Measurements from ENCODE around the gene CLEC4G.

Gene CLEC4G

GRCh38 chr19:7730286-7731217, 1.4 kb downstream of the CLEC4G start:
- H3K79me2 ChIP-seq (ENCODE audit: insufficient read depth, low read length): no peaks in the 10 kb centered on the region
- TF ChIP-seq EZH2 (IDR thresholded peaks at IDR 0.05; ENCODE audit: borderline replicate concordance, low read length) (no peak), CTCF (IDR thresholded peaks at IDR 0.05; ENCODE audit: low read length) (no peak)
- H3K36me3 ChIP-seq (ENCODE audit: insufficient read depth, low read length): no peaks in the 10 kb centered on the region
- no peak overlapping the region for H2AFZ ChIP-seq (ENCODE audit: low read length)
- H3K9me2 ChIP-seq (ENCODE audit: low read depth, low read length): no peaks in the 10 kb centered on the region
- H3K4me1 ChIP-seq (ENCODE audit: insufficient read depth, low read length, severe bottlenecking): no peaks in the 10 kb centered on the region
- no peak overlapping the region for H3K27ac ChIP-seq (ENCODE audit: low read depth, low read length, poor library complexity, severe bottlenecking)
- no peaks in the 10 kb centered on the region for H3F3A ChIP-seq (ENCODE audit: insufficient read depth, low read length)
- peaks cover 3% of the 10 kb centered on the region; the same call in 1 of the 2 replicates for H3K27me3 ChIP-seq (ENCODE audit: insufficient read depth, low read length)
- no peak overlapping the region for H3K9ac ChIP-seq (ENCODE audit: low read length)
- H4K20me1 ChIP-seq (ENCODE audit: insufficient read depth, low read length): no peaks in the 10 kb centered on the region
- H3K4me2 ChIP-seq (ENCODE audit: low read length): no peak overlapping the region
- no peak overlapping the region for H3K4me3 ChIP-seq (ENCODE audit: low read depth, low read length, poor library complexity, severe bottlenecking)
- no peaks in the 10 kb centered on the region for H3K9me3 ChIP-seq (ENCODE audit: low read length)

DNA sequence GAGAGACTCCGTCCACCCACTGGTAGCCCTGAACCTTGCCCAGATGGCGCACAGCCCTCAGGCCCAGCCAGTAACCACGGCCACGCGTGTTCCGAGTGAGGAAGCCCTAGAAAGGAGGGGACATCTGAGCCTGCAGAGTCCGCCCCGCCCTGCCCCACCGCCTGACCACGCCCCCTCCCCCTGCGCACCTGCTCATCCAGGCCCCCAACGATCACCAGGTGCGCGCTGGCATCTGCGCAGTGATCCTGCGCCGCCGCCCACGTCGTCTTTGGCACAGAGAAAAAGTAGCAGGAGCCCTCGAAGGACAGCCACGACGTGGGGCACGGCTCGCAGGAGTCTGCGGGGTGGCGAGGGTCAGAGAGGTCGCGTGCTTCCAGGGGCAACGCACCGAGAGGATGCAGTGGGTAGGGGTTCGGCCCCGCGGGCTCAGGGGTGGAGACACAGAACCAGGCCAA, 2.1 kb downstream of the CLEC4G start:
- Histone ChIP-seq H3K4me3 (ENCODE audit: low read depth, low read length, poor library complexity, severe bottlenecking) (no peak overlapping the region), H3K9me2 (ENCODE audit: low read depth, low read length) (no peaks in the 10 kb centered on the region), H2AFZ (ENCODE audit: low read length) (no peak overlapping the region), H3K9ac (ENCODE audit: low read length) (no peak overlapping the region), H3K36me3 (ENCODE audit: insufficient read depth, low read length) (no peaks in the 10 kb centered on the region), H3K4me1 (ENCODE audit: insufficient read depth, low read length, severe bottlenecking) (no peaks in the 10 kb centered on the region), H3K27me3 (ENCODE audit: insufficient read depth, low read length) (peaks cover 3% of the 10 kb centered on the region; the same call in 1 of the 2 replicates), H3K4me2 (ENCODE audit: low read length) (no peak overlapping the region), H3K79me2 (ENCODE audit: insufficient read depth, low read length) (no peaks in the 10 kb centered on the region), H3F3A (ENCODE audit: insufficient read depth, low read length) (no peaks in the 10 kb centered on the region), H3K9me3 (ENCODE audit: low read length) (no peaks in the 10 kb centered on the region), H4K20me1 (ENCODE audit: insufficient read depth, low read length) (no peaks in the 10 kb centered on the region), H3K27ac (ENCODE audit: low read depth, low read length, poor library complexity, severe bottlenecking) (no peak overlapping the region)
- TF ChIP-seq CTCF (IDR thresholded peaks at IDR 0.05; ENCODE audit: low read length): no peak
- TF ChIP-seq EZH2 (IDR thresholded peaks at IDR 0.05; ENCODE audit: borderline replicate concordance, low read length): no peak

DNA sequence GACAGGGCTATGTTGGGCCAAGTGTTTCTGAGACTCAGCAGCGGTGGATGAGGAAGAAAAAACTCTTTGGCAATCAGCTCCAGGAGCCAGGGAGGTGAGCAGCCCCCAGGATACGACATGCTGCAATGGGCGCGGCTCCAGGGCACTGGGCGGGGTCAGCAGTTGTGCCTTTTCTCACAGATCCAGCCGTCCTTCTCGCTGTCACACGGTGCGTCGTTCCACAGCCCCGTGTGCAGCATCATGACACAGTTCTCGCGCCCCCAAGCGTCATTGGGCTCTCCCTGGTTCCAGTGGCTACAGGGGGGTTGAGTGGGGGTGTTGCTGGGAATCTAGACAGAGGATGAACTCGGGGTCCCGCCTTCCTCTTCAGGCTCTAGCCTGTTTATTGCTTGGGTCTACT, 2.7 kb downstream of the CLEC4G start:
- no peaks in the 10 kb centered on the region for H4K20me1 ChIP-seq (ENCODE audit: insufficient read depth, low read length)
- H3K27me3 ChIP-seq (ENCODE audit: insufficient read depth, low read length): peaks cover 3% of the 10 kb centered on the region; the same call in 1 of the 2 replicates
- no peaks in the 10 kb centered on the region for H3K9me3 ChIP-seq (ENCODE audit: low read length)
- no peaks in the 10 kb centered on the region for H3F3A ChIP-seq (ENCODE audit: insufficient read depth, low read length)
- no peak overlapping the region for H3K4me3 ChIP-seq (ENCODE audit: low read depth, low read length, poor library complexity, severe bottlenecking)
- H3K79me2 ChIP-seq (ENCODE audit: insufficient read depth, low read length): no peaks in the 10 kb centered on the region
- H3K4me2 ChIP-seq (ENCODE audit: low read length): no peak overlapping the region
- H3K9me2 ChIP-seq (ENCODE audit: low read depth, low read length): no peaks in the 10 kb centered on the region
- H3K27ac ChIP-seq (ENCODE audit: low read depth, low read length, poor library complexity, severe bottlenecking): no peak overlapping the region
- TF ChIP-seq CTCF (IDR thresholded peaks at IDR 0.05; ENCODE audit: low read length) (no peak), EZH2 (IDR thresholded peaks at IDR 0.05; ENCODE audit: borderline replicate concordance, low read length) (no peak)
- no peaks in the 10 kb centered on the region for H3K4me1 ChIP-seq (ENCODE audit: insufficient read depth, low read length, severe bottlenecking)
- H2AFZ ChIP-seq (ENCODE audit: low read length): no peak overlapping the region
- H3K9ac ChIP-seq (ENCODE audit: low read length): no peak overlapping the region
- no peaks in the 10 kb centered on the region for H3K36me3 ChIP-seq (ENCODE audit: insufficient read depth, low read length)

Measured in OCI-LY1 (cell line).